ENCODE data around the gene PDIA2. TPM values are rescaled to one million over a fixed set of nuclear protein-coding genes. Genes with fewer than 3 reads are reported as not detected.

PDIA2 gene
- total RNA-seq, 1 donor from 2014 or later, result 11.8 TPM

DNA sequence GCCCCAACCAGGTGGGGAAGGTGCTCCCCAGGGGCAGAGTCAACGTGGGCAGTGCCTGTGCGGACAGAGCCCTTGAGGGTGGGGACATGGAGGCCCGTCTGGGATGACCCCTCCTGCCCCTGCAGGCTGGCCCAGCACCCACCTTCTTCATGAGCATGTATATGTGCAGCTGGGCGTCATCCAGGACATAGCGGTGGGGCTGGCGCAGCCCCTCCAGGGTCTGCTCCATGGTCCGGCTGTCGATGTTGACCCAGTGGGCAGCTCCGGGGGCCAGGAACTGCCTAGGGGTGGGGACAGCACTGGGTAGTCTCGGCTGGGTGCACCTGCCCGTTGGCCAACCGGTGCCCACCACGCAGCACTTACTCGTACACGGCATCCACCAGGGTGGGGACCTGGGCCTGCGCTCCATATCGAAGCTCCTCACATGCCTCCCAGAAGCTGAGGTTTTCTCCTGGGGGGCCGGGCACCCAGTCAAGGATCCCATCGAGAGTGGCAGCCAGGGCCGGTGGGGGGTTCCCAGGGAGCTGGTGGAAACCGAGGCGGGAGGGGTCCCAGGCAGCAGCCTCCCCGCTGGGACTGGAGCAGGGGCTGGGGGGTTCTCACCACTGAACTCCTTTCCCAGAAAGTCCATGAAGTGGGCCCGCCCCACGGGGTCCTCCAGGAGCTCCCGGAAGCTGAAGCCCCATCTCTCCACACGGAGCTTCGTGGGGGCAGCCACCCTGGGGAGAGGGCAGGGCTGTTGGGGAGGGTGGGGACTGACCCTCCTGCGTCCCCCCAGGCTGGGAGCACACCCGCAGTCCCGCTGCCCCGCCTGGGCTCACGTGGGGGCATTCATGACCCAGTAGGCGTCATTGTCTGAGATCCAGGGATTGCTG is 12.3 kb upstream of the PDIA2 start:
- Mint-ChIP-seq H3K27ac (ENCODE audit: unreplicated experiment) (no peak overlapping the region), H3K4me1 (ENCODE audit: low read depth, unreplicated experiment) (peaks cover 1% of the 10 kb centered on the region), H3K9me3 (ENCODE audit: unreplicated experiment) (peaks cover 10% of the 10 kb centered on the region), H3K36me3 (ENCODE audit: unreplicated experiment) (peaks cover 4% of the 10 kb centered on the region), H3K27me3 (ENCODE audit: unreplicated experiment) (peaks cover 11% of the 10 kb centered on the region), H3K4me3 (ENCODE audit: unreplicated experiment) (no peak overlapping the region)
- no peak for TF ChIP-seq CTCF (IDR thresholded peaks at IDR 0.05; ENCODE audit: partially characterized antibody, unreplicated experiment)
- no peak for DNase-seq

GRCh38 chr16:272633-273546 is 10.1 kb upstream of the PDIA2 start:
- H3K4me3 Mint-ChIP-seq (ENCODE audit: unreplicated experiment), result no peak overlapping the region
- H3K9me3 Mint-ChIP-seq (ENCODE audit: unreplicated experiment), result peaks cover 10% of the 10 kb centered on the region
- peaks cover 4% of the 10 kb centered on the region for H3K36me3 Mint-ChIP-seq (ENCODE audit: unreplicated experiment)
- H3K4me1 Mint-ChIP-seq (ENCODE audit: low read depth, unreplicated experiment), result peaks cover 1% of the 10 kb centered on the region
- DNase-seq, result no peak
- H3K27ac Mint-ChIP-seq (ENCODE audit: unreplicated experiment), result no peak overlapping the region
- no peak for TF ChIP-seq CTCF (IDR thresholded peaks at IDR 0.05; ENCODE audit: partially characterized antibody, unreplicated experiment)
- peaks cover 15% of the 10 kb centered on the region for H3K27me3 Mint-ChIP-seq (ENCODE audit: unreplicated experiment)

GRCh38 chr16:273547-274421 is 9.2 kb upstream of the PDIA2 start:
- Mint-ChIP-seq H3K36me3 (ENCODE audit: unreplicated experiment) (peaks cover 4% of the 10 kb centered on the region), H3K4me1 (ENCODE audit: low read depth, unreplicated experiment) (peaks cover 1% of the 10 kb centered on the region), H3K9me3 (ENCODE audit: unreplicated experiment) (peaks cover 4% of the 10 kb centered on the region), H3K27ac (ENCODE audit: unreplicated experiment) (no peak overlapping the region), H3K4me3 (ENCODE audit: unreplicated experiment) (no peak overlapping the region), H3K27me3 (ENCODE audit: unreplicated experiment) (peaks cover 8% of the 10 kb centered on the region)
- no peak for DNase-seq
- TF ChIP-seq CTCF (IDR thresholded peaks at IDR 0.05; ENCODE audit: partially characterized antibody, unreplicated experiment), result no peak

DNA sequence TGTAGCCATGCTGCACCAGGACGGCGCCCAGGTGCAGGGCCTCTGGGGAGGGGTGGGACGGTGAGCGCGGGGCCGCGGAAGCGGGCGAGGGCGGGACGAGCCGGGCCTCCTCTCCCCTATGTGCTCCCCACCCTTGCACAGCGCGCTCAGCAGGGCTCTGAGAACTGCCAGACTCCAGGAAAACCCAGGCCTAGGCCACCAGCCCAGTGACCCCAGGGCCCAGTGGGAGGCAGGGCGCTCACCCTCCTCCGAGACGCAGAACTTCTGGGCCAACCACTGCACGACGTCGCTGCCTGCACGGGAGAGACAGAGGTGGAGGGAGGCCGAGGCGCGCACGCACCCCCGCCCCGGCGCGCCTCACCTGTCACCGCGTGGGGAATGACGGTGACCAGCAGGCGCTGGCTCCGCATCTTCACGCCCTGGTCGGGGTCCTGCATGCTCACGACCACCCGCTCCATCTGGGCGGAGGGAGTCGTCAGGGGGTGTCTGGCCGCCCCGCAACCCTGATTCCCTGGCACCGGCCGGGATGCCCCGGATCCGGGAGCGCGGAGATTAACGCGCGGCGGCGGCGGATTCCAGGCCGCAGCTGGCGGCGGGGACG is 7.8 kb upstream of the PDIA2 start:
- no peak for TF ChIP-seq CTCF (IDR thresholded peaks at IDR 0.05; ENCODE audit: partially characterized antibody, unreplicated experiment)
- Mint-ChIP-seq H3K27ac (ENCODE audit: unreplicated experiment) (no peak overlapping the region), H3K4me3 (ENCODE audit: unreplicated experiment) (peak overlapping the region; percentile 63), H3K27me3 (ENCODE audit: unreplicated experiment) (peaks cover 9% of the 10 kb centered on the region), H3K4me1 (ENCODE audit: low read depth, unreplicated experiment) (peaks cover 1% of the 10 kb centered on the region), H3K9me3 (ENCODE audit: unreplicated experiment) (peaks cover 4% of the 10 kb centered on the region), H3K36me3 (ENCODE audit: unreplicated experiment) (peaks cover 4% of the 10 kb centered on the region)
- no peak for DNase-seq
